GM18519 (cell line): ENCODE results near the gene PRRT3.
"Not testable (repeated sequence)": the region's sequence is repeated elsewhere in the genome, so short reads cannot be mapped to it uniquely, and the experiment has no call there.

ENCODE experiments used
- ATAC-seq: cut with Tn5 transposase; IDR thresholded peaks from one replicate; pipeline ENCODE4 v1.9.1; 2021; ENCODE audit warnings: mild to moderate bottlenecking, moderate library complexity; ENCODE audit not compliant: unreplicated experiment, low FRiP score

Gene PRRT3

DNA sequence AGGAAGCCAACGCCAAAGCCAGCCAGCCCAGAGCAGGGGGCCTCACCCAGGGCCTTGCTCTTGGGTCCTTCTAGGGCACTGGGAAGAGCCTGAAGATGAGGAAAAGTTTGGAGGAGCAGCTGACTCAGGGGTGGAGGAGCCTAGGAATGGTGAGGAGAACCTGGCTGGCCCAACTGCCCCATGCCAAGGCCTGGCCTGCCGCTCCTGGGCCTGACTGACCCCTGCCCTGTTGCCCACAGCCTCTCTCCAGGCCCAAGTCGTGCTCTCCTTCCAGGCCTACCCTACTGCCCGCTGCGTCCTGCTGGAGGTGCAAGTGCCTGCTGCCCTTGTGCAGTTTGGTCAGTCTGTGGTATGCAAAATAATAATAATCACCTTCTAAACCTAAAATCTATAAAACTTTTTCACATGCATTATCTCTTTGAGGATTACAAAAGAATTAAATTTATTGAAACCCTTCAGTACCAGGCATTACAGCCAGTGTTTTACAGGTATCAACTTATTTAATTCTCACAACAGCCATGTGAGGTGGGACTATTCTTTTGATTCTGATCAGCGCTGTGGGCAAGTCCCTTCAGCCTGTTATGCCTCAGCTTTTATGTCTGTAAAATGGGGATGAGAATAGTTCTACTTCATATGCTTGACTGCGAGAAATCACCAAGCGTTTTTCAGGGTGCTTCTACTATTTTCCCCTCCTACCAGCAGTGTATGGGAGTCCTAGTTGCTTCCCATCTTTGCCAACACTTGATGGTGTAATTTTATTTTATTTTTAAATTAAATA, 33.8 kb downstream of the PRRT3 start:
- no peak for ATAC-seq

DNA sequence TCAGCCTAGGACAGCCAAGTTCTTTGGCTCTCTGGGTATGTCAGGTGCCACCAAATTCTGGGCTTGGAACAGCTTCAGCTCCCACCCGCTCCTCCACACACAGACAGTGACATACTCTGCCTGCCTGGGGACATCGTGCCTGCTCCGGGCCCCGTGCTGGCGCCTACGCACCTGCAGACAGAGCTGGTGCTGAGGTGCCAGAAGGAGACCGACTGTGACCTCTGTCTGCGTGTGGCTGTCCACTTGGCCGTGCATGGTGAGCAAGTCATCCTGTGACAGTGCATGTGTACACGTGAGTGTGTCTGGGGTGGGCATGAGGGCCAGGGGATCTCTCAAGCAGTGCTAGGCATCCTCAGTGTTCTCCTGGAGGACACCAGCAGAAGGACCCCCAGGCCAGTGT, 34.4 kb downstream of the PRRT3 start:
- no peak for ATAC-seq

DNA sequence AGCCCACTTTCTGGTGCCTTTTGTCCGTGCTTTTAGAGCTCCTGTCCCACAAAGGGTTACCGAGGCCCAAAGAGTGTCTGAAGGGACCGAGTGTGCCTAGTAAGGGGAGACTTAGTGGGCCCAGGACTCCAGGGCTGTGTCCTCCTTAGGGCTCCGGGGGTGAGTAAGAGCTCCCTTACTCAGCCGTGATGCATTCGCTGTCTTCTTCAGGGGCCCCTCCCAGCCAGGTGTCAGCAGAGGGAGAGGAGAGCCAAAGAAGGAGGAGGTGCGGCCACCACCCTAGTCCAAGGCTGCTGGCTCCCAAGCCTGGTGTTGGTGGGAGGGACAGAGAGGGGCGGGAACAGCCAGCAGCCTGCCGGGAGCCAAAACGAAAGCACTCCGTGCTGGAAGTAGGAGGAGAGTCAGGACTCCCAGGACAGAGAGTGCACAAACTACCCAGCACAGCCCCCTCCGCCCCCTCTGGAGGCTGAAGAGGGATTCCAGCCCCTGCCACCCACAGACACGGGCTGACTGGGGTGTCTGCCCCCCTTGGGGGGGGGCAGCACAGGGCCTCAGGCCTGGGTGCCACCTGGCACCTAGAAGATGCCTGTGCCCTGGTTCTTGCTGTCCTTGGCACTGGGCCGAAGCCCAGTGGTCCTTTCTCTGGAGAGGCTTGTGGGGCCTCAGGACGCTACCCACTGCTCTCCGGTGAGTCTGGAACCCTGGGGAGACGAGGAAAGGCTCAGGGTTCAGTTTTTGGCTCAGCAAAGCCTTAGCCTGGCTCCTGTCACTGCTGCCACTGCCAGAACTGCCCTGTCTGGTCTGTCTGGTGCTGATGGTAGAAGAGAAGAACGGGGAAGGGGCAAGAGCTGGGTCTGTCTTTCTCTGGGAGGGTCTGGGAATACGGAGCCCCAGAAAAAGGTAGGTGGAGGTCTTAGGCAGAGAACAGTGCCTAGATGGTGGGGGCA, 35.2 kb downstream of the PRRT3 start, which contains the start of gene IL17RC:
TSS of gene IL17RC (plus strand) at position 365 of the 947 bp plus-strand sequence. CDS start at position 583, 218 bp downstream.
- ATAC-seq, result no peak

DNA sequence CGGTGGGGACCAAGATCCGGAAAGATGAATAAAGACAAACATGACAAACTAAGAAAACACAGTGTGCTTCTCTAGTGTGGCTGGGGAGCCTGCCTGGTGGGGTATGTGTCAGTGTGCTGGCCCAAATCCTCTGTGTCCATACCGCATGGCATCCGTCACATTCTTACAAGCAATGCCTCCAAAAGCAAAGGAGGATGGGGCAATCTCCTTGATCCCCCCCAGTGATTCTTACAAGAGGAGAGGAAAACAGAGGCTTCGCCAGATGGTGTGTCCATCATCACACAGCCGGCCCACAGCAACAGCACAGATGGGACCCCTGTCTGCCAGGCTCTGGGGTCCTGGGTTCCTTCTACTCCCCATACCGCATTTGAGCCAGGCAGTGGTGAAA, 35.9 kb downstream of the PRRT3 start:
- ATAC-seq, result no peak

DNA sequence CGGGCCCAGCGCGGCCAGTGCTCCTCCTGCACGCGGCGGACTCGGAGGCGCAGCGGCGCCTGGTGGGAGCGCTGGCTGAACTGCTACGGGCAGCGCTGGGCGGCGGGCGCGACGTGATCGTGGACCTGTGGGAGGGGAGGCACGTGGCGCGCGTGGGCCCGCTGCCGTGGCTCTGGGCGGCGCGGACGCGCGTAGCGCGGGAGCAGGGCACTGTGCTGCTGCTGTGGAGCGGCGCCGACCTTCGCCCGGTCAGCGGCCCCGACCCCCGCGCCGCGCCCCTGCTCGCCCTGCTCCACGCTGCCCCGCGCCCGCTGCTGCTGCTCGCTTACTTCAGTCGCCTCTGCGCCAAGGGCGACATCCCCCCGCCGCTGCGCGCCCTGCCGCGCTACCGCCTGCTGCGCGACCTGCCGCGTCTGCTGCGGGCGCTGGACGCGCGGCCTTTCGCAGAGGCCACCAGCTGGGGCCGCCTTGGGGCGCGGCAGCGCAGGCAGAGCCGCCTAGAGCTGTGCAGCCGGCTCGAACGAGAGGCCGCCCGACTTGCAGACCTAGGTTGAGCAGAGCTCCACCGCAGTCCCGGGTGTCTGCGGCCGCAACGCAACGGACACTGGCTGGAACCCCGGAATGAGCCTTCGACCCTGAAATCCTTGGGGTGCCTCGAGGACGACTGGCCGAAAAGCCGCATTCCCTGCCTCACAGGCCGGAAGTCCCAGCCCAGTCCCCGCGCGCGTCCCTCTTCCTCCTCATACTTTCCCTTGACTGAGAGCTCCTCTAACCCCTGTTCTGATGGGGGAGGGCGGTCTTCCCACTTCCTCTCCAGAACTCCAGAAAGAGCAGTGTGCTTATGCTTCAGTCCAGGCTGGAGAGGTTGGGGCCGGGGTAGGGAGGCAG, 36.7 kb downstream of the PRRT3 start:
- ATAC-seq, result no peak

DNA sequence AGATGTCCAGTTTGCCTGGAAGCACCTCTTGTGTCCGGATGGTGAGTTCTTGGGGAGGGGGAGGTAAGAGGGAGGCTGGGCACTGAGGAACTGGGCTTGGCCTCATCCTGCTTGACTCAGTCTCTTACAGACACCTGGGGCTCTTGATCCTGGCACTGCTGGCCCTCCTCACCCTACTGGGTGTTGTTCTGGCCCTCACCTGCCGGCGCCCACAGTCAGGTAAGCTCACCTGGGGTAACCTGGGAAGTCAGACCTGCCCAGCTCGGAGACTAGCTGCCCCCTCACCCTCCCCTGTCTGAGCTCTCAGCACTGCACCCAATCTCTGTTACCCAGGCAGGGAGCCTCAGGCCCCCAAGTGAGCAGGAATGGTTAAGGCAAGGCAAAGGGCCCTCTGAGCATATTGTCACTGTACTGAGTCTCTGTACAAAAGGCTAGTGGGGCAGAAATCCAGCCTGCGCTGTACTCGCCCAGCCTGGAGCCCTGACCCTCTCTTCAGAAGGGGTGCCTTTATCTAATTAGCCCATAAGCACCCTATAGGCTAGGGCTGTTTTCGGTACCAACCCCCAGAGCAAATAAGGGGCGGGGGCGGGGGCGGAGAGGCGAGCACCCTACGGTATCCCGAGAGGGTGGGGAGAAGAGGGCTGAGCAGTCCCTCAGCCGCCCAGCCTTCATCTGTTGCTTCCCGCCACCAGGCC, 37.5 kb downstream of the PRRT3 start:
- ATAC-seq, result no peak

DNA sequence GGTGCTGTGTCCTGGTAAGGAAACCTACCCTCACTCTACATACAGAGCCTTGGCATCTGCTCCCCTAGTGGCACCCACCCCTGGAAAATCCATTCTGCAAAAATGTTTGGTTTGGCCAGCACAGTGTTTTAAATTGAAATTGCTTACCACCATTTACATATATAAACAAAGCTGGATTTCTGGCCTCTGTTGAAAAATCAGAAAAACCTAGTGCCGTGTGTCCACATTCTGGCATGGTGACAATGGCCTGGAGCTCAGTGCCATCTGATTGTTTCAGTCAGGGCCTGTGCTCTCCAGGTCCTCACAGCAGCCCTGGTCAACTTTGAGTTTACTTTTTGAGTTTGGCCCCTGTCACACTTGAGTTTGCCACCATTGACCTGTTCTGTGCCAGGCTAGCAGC, 38.2 kb downstream of the PRRT3 start:
- no peak for ATAC-seq

DNA sequence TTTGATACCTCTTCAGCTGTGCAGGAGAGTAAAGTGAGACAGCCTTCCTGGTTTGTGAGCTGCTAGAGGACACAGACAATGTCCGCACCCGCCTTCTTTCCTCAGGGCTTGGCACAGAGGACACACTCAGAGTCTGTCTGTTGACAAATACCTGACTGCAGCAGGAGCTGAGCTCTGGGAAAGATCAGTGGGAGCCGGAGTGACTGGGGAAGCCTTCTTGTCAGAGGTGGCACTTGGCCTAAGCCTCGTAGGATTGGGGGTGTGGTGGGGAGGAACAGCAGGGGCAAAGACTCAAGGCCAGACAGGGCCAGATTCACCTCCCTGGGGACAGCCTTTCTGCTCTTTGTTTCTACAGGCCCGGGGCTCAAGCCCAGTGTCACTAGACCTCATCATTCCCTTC, 38.6 kb downstream of the PRRT3 start:
- no peak for ATAC-seq

DNA sequence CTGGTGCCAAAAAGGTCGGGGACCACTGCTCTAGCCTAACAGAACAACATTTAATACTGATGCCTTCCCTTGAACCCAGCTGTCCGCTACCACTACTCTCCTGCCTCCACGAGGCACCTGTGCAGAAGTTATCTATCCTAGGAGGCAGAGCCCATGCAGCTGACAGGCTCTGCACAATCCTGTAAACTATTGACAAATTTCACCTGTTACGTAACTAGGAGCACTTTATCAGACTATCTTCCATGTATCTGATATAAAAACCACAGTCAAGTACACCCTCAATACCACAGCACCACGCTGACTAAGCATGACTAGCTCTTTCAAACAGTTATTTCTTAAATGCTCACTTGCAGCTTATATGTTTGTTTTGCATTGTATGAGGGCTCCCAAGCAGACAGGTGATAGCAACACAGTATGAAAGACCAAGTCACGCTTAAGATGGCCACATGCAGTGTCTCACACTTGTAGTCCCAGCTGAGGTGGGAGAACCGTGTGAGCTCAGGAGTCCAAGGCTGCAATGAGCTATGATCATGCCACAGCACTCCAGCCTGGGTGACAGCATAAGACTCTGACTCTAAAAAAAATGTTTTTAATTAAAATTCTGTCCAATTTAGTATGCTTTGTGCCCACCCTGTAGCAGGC, 39.8 kb downstream of the PRRT3 start:
- no peak for ATAC-seq

DNA sequence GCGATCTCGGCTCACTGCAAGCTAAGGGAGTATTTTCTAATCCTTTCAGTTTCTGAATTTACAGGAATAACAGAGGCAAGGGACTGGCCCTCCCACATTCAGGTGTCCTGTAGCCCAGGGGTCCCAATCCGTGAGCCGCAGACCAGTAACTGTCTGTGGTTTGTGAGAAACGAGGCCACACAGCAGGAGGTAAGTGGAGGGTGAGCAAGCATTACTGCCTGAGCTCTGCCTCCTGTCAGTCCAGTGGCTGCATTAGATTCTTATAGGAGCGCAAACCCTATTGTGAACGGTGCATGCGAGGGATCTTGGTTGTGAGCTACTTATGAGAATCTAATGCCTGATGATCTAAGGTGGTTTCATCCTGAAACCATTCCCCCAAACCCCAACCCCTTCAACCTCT, 40.3 kb downstream of the PRRT3 start:
- no peak for ATAC-seq

DNA sequence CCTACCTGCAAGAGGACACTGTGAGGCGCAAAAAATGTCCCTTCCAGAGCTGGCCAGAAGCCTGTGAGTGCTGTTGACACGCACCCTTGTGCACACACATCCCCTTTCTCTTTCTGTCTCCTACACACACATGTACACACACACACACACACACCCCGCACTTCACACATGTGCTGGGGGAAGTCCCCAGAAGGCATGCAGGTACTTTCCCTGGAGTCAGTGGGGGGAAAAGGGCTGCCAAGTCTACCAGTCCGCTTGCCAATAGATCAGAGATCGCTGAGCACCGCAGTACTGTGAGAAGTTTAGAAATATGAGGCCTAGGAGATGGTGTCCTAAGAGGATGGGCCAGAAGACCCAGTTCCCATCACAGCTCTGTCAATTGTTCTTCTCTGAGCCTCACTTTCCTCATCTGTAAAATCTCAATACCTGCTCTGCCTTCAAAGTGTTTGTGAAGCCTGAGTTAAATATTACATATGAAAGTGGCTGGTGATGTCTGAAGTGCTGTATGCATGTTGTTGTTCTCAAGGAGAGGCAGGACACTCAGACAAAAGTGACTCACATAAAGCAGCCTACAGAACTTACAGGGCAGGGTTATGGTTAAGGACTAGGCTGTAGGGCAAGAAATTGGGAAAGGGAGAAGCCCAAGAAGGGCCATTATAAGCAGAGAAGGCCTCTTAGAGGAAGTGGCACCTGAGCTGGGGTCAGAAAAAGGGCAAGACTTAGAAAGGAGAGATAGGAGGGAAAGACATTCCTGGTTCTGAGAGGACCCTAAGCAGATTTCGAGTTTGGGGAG, 42.8 kb downstream of the PRRT3 start:
- ATAC-seq, result no peak

DNA sequence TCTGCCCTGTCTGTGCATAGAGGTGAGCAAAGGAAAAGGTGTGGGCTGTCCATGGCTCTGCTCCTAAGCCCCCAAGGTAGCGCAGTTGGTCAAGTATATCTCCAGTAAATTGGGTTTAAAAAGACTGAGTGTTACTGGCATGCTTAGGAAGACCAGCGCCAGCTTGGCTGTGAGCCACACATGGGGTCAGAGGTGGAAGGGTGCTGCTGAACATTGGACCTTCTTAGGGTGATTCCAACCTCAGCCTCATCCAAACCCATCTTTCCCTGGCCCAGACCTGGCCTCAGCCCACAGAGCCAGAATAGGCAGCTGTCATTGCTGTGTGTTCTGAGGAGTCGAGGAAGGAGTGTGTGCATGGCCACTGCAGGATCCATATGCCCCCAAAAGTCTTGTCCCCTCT, 43.9 kb downstream of the PRRT3 start:
- no peak for ATAC-seq

DNA sequence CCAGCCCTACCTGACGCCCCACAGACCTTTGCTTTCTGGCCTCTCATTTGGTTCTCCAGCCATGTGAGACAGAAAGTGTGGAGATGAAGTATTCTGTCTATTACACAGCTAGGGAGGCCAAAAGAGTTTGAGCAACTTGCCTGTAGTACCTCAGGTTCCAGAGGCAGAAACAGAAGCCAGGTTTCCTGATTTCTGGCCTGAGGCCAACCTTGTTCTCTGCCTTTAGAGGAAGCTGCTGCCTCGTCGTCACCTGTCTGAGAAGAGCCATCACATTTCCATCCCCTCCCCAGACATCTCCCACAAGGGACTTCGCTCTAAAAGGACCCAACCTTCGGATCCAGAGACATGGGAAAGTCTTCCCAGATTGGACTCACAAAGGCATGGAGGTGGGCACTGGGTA, 45.7 kb downstream of the PRRT3 start:
- no peak for ATAC-seq

DNA sequence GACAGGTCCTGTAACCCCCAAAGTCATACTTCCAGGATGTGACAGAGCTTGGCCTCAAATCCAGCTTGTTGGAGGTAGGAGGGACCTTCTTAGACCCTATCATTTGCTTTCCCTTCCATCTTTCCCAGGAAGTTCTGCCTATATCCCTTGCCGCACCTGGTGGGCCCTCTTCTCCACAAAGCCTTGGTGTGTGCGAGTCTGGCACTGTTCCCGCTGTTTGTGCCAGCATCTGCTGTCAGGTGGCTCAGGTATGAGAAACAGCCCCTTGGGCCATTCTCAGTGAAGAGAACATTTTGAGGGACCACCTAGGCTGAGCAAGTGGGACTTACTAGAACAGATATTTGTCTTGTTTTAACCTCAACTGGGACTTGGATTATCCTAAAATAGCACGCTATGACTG, 48.3 kb downstream of the PRRT3 start:
- ATAC-seq, result no peak

DNA sequence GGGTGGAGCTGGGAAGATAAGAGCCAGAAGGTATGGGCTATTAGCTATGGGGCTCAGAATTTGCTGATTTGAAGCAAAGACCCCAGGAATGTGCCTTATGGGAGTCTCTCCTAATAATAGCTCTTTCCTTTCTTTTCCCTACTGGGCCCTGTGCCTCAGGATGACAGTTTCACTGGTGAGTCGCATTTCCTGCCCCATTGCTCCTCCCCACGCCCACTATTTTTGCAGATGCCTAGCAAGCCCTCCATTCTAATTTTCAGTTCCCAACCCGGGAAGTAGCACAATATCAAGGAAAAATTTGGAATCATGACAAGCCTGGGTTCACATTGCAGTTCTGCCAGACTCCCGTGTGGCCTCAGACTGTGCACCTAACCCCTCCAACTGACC, 49.0 kb downstream of the PRRT3 start:
- ATAC-seq, result no peak

DNA sequence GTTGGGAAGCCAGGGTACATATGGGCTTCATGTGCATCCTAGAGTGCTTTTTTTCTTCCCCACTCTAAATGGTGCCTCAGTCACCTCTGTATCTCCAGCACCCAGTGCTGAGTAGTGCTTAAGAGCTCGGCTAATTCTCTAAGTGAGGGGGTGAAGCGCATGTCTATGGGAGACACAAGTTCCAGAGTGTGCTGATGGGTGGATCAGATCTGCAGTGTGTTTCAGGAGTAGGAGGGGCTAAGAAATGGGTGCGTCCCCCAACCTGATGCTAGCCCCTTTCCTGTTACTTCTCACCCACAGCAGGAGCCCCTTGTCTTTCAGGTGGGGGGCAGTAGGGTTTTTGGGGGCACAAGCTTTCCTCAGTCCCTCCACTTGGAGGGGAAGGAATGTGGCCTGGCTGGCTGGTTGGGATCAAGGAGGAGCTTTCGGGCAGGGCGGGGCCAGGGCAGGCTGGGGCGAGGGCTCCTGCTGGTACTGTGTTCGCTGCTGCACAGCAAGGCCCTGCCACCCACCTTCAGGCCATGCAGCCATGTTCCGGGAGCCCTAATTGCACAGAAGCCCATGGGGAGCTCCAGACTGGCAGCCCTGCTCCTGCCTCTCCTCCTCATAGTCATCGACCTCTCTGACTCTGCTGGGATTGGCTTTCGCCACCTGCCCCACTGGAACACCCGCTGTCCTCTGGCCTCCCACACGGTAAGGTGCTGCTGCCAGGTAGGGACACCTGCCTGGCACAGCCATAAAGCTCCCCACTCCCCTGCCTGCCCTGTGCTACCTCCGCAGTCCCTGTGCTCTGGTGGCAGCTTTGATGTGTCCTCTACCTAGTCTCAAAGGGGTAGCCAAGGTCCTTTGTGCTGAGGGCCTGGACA, 49.6 kb downstream of the PRRT3 start, which contains the start of gene IL17RE:
TSS of gene IL17RE (plus strand) at position 477 of the 866 bp plus-strand sequence. CDS start at position 562, 85 bp downstream.
- ATAC-seq, result no peak

DNA sequence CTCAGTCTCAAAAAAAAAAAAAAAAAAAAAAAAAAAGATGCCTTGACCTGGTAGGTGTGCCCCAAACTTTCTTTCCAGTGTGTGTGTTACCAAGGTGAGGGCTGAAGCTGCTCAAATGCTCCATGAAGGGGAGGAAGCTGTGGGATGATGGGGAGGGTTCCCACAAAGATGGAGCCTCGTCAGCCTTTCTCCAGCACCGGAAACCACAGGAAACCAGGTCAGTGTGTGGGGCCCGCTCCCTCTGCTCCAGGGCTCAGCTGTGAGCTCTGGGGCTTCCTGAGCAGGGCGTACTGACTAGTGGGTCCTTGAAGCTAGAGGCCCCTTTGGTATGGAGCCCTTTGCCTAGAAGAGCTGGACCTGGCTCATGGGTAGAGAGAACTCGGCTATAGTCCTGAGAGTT, 50.2 kb downstream of the PRRT3 start:
- ATAC-seq, result no peak

DNA sequence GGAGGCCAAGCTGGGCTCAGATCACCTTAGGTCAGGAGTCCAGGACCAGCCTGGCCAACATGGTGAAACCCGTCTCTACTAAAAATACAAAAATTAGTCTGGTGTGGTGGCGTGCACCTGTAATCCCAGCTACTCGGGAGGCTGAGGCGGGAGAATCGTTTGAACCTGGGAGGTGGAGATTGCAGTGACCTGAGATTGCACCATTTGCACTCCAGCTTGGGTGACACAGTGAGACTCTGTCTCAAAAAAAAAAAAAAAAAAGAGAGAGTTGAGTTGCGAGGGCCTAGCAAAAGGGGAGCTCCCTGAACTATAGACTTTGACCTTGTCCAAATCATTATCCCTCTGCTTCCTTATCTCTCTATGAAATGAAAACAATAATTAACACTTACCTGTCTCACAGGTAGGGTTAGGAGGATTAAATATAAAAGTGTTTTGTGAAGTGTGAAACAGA, 51.2 kb downstream of the PRRT3 start:
- ATAC-seq, result not testable (repeated sequence)
